NCI-H1694 treated with DMSO at 0.1 percent for 48 hours (cell line): ENCODE data around the gene LRP1-AS.

ENCODE experiments used
- DNase-seq: peaks from one replicate; lab custom pipeline; 2025; lab: John Stamatoyannopoulos, UW

The LRP1-AS gene

DNA sequence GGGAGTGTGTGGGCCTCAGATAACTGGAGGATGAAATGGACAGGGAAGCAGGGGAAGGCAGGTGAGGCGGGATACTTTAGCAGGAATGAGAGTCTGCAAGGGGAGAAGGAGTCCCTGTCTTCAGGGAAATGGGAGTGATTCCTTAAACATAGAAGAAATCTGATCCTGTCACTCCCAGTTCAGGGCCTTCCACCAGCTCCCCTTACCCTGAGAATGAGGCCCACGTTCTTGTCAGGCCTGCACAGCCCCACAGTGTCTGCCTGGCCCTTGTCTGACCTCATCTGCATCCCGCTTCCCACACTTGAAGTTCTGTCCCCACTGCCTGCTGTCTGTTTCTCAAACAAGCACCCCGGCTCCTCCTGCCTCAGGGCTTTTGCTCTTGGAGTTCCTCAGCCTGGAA, 12.6 kb upstream of the LRP1-AS start:
- DNase-seq, result no peak

DNA sequence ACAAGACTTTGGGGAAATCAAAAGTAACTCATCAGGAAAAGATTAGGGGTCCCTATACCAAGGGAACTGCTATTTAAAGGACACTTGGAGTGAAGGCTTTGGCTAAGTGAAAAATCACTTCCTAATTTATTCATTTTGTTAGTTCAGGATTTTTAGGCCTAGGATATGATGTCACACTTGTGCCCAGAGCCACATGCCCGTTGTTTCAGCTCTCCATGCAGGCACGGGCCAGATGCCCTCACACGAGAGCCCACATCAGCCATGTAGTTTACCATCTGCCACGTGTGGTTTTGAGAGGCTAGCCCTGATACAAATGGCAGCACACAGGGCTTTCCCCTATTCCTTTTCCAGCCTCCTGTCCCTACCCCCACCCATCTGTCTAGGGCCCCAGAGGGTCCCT, 11.9 kb upstream of the LRP1-AS start:
- no peak for DNase-seq

DNA sequence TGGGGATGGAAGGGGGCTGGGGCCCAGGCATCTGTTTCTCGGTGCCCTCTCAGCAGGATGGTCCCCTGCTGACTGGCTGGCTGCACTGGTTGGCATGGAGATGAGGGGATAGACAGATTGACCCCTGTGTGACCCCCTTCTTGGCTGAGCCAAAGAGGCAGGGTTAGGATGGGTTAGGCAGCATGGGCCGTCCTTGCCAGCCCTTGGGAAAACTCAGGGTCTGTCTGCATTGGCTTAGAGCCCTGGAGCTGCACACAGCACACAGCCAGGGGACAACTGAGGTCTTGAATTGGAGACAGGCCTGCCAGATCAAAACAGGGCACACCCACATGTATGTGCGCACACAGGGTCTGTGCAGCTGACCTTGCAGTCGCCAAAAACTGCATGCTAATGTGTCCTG, 11.2 kb upstream of the LRP1-AS start:
- no peak for DNase-seq

DNA sequence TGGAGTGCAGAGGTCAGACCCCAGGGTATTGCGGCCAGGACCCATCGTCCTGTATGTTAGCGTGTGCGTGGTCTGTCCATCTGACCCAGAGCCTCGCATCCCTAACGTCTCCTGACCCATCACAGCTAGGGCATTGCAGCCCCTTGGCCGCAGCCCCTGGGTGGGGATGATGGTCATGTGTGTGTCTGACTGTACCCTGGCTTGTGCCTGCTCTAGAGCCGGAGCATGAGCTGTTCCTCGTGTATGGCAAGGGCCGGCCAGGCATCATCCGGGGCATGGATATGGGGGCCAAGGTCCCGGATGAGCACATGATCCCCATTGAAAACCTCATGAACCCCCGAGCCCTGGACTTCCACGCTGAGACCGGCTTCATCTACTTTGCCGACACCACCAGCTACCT, 10.8 kb upstream of the LRP1-AS start:
- no peak for DNase-seq

DNA sequence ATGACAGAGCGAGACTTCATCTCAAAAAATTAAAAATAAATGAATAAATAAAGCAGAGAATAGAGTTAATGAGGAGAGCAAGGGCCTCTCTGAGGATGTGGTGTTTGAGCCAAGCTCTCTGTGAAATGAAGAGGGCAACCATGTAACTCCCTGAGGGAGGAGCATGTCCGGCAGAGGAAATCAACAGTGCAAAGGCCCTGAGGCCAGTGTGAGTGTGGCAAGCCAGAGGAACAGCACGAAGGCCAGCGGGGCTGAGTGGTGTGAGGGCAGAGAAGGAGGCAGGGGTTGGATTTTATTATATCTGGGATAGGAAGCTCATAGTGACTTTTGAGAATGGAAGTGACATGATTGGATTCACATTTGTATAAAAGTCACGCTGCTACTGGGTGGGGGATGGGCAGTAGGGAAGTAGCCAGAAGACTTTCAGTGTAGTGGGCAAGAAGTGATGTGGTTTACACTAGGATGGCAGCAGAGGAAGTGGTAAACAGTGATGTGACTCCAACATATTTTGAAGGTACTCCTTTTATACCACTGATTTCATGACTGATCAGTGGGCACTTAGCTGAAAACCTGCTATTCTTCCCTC, 10.3 kb upstream of the LRP1-AS start:
- no peak for DNase-seq

DNA sequence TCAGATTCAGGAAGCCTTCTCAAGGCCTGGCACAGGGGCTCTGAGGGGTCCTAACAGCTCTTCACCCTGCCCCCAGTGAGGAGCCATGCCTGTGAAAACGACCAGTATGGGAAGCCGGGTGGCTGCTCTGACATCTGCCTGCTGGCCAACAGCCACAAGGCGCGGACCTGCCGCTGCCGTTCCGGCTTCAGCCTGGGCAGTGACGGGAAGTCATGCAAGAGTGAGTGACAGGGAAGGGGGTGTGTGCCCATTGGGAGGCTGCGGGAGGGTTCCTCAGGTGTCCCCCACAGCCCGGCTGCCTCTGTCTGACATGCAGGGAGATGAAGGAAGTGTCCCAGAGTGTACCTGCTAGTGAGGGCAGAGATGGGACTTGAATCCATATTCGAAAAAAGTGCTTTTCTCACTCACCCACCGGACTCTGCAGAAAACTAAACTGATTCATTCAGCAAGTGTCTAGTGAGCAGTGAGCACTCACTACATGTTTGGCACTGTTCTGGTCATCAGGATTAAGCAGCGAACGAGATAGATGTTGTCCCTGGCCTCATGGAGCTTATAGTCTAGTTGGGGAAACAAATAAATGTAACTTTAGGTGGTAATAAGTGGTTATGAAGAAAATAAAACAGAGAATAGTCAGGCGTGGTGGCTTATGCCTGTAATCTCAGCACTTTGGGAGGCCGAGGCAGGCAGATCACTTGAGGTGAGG, 9.4 kb upstream of the LRP1-AS start:
- no peak for DNase-seq

GRCh38 chr12:57154804-57155434, 7.5 kb upstream of the LRP1-AS start:
- no peak for DNase-seq

DNA sequence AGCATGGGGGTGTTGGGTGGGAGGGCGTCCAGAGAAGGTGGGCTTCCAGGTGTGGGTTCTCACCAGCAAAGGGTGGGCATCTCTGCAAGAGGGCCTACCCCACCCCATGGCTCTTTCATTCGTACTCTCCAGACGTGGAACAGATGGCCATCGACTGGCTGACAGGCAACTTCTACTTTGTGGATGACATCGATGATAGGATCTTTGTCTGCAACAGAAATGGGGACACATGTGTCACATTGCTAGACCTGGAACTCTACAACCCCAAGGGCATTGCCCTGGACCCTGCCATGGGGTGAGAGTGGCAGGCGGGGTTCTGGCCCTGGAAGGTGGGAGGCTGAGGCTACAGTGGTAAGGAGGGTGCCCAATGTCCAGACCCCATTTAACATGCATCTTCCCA, 6.7 kb upstream of the LRP1-AS start:
- no peak for DNase-seq

DNA sequence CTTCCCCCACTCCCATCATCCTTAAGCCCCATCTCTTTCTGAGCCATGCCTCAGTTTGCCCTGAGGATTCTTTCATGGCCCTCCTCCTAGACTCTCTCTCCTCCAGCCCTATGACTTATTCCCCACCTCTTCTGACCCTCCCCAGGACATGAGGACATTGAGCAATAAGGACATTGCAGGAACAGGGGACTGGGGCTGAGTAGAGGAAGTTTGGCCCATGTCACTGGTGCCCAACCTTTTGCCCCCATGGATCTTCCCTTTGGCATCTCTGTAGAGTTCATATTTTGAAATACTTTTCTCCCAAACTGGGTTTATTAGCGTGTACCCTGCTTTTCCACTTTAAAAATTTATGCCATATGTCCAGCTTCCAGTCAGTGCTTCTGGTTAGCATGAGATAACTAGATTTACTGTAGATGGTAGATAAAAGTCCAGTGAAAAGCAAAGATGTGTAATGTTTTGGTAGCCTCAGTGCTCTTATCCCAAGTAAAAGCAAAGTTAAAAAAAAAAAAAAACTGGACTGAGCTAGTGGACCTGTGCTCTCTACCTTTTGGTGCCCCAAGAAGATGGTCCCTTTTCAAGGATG, 6.1 kb upstream of the LRP1-AS start:
- no peak for DNase-seq

- no peak for DNase-seq
Measured at GRCh38 chr12:57152639-57153038, 5.2 kb upstream of the LRP1-AS start.

DNA sequence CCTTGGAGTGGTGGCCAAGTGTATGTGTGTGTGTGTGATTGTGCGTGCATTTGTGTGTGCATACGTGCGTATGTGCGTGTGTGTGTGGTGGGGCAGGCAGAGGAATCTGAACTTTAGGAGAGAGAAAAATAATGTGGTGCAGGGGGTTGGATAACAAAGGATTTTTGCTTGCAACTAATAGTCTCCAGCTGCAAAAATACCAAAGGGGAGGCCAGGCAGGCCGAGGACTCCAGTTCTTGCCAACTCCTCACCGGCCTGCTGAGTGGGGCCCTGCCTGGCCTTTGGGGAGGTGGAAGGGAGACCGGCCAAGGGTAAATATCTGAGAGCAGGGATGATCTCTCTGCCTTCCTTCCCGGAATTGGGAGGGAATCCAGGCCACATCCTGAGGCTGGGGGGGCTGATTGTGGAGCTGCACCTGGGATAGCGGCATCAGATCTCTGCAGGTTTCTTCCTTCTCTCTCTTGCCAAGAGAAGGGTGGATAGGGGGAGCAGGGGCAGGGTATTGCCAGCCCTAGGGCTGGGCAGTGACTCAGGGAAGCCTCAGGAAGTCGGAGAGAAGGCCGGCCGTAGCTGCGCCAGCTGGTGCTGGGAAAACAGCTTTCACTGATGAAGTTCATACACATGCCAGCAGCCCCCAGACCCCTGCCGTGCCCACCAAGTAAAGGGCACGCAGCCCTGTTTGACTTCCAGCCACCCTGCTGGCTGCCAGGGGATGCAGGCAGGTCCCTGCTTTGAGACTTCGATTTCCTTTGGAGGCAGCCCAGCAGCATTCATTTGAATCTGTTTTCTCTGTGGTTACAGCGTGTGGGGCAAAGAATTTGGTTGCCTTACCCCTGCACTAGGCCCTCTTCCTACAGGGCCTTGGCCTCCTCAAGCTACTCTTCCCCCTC, 4.6 kb upstream of the LRP1-AS start:
- no peak for DNase-seq

DNA sequence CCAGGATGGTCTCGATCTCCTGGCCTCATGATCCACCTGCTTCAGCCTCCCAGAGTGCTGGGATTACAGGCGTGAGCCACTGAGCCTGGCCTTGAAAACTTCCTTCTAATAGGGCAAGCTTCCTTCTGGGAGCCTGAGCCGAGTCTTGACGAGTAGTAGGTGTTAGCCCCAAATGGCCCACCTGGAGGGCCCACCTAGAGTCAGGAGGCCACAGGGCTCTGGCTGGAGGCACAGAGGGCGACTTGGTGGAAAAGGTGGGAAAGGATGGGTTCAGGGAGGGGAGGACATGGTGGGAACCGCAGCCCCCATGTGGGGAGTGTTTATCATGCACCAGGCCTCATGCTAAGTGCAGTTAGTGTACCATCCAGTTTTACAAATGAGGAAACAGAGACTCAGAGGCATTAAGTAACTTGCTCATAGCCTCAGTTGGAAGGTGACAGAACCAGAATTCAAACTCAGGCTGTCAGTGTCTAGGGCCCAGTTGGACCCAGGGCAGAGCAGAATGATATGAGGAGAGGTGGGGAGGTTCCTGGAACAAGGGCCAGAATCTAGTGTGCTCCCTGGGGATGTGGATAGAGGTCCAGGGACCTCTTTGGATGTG, 3.1 kb upstream of the LRP1-AS start:
- DNase-seq, result no peak

- DNase-seq, result no peak
Measured at GRCh38 chr12:57149245-57149900, 2.0 kb upstream of the LRP1-AS start.

- no peak for DNase-seq
Measured at GRCh38 chr12:57148469-57149244, 1.2 kb upstream of the LRP1-AS start.

- DNase-seq, result no peak
Measured at GRCh38 chr12:57146092-57146491, 1.3 kb downstream of the LRP1-AS start.

GRCh38 chr12:57145460-57146059, 1.9 kb downstream of the LRP1-AS start:
- DNase-seq, result no peak

- DNase-seq, result no peak
Measured at GRCh38 chr12:57143454-57143853, 4.0 kb downstream of the LRP1-AS start.

GRCh38 chr12:57142727-57143126, 4.7 kb downstream of the LRP1-AS start:
- no peak for DNase-seq

DNA sequence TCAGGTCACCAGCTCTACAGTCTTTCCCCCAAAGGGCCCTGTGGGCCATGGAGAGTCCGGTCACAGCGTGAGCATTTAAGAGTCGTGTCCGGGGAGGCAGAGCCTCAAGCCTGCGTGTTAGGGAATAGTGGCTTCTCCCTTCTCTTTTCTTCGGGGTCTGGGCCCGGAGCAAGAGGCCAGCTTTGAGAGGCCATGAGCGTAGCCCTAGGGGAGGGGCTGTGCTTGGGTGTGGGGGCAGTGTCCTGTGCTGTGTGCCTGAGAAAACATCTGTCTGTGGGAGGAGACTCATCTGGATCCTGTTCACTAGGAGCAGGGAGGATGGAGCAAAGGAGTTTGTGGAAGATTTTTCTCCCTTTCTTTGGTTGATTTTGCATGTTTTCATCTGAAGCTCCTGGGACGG, 5.3 kb downstream of the LRP1-AS start:
- no peak for DNase-seq

GRCh38 chr12:57141249-57141648, 6.2 kb downstream of the LRP1-AS start:
- no peak for DNase-seq
